PC-3 (cell line): ENCODE measurements around the gene C19orf47. TPM values are rescaled to one million over a fixed set of nuclear protein-coding genes. Genes with fewer than 3 reads are reported as not detected.
A peak's percentile ranks its signal among the peaks of the same experiment; 100 is the strongest.

Source experiments
- ATAC-seq: fragments of 200-7000 bp; cut with Tn5 transposase; 2 replicates; pipeline ENCODE4 v1.9.1; 2020; ENCODE audit warnings: mild to moderate bottlenecking, moderate library complexity
- BruUV-seq: library from RNA; stranded (reverse); fragments of 400-500 nt; replicated peaks from 2 replicates; lab custom pipeline; 2021; lab: Mats Ljungman, UMichigan
- CTCF ChIA-PET: fragments of 300-600 bp; sonication (Branson Sonifier 250); formaldehyde crosslinking; loops from one replicate; lab custom pipeline; 2022; ENCODE audit warnings: antibody characterized with exemption; lab: Charles Lee
- POLR2A ChIA-PET: fragments of 300-600 bp; sonication (Branson Sonifier 250); formaldehyde crosslinking; loops from one replicate; lab custom pipeline; 2022; ENCODE audit warnings: antibody characterized with exemption; ENCODE audit not compliant: unreplicated experiment; lab: Charles Lee
- DNase-seq: peaks from one replicate; pipeline ENCODE4 v3.0.0-alpha.2; 2015
- H2AFZ ChIP-seq: fragments of 300-600 bp; sonication (generic); 2 replicates; pipeline ENCODE4 v1.6.0; 2016; ENCODE audit warnings: antibody characterized with exemption, low read length
- H3F3A ChIP-seq: fragments of 300-600 bp; sonication (generic); one replicate; pipeline ENCODE4 v1.6.0; 2017; ENCODE audit warnings: antibody characterized with exemption, low read length, control low read depth, mild to moderate bottlenecking; ENCODE audit not compliant: unreplicated experiment
- H3K27ac ChIP-seq: fragments of 300-600 bp; sonication (generic); 2 replicates; pipeline ENCODE4 v1.5.1; 2016; ENCODE audit warnings: mild to moderate bottlenecking, low read length
- H3K27me3 ChIP-seq: fragments of 300-600 bp; sonication (generic); 2 replicates; pipeline ENCODE4 v1.6.1; 2016; ENCODE audit warnings: low read length, mixed read lengths
- H3K36me3 ChIP-seq: fragments of 300-600 bp; sonication (generic); 2 replicates; pipeline ENCODE4 v1.6.1; 2016; ENCODE audit warnings: low read depth, mixed run types, low read length, mixed read lengths
- H3K4me1 ChIP-seq: fragments of 300-600 bp; sonication (generic); 2 replicates; pipeline ENCODE4 v1.5.1; 2016; ENCODE audit warnings: low read length; ENCODE audit not compliant: insufficient read depth
- H3K4me2 ChIP-seq: fragments of 300-600 bp; sonication (generic); 2 replicates; pipeline ENCODE4 v1.6.0; 2016; ENCODE audit warnings: low read length
- H3K4me3 ChIP-seq: fragments of 300-600 bp; sonication (generic); 2 replicates; pipeline ENCODE4 v1.5.1; 2016; ENCODE audit warnings: mild to moderate bottlenecking, low read length, mixed read lengths
- H3K79me2 ChIP-seq: fragments of 300-600 bp; sonication (generic); 2 replicates; pipeline ENCODE4 v1.6.1; 2017; ENCODE audit warnings: low read length, mixed read lengths
- H3K9ac ChIP-seq: fragments of 300-600 bp; sonication (generic); 2 replicates; pipeline ENCODE4 v1.6.0; 2016; ENCODE audit warnings: mild to moderate bottlenecking, low read length
- H3K9me2 ChIP-seq: fragments of 300-600 bp; sonication (generic); replicated peaks from 2 replicates; pipeline ENCODE4 v1.6.1; 2016; ENCODE audit warnings: mixed run types, low read length, mixed read lengths
- H3K9me3 ChIP-seq: fragments of 300-600 bp; sonication (generic); 2 replicates; pipeline ENCODE4 v1.6.1; 2016; ENCODE audit warnings: low read length, mixed read lengths
- H4K20me1 ChIP-seq: fragments of 300-600 bp; sonication (generic); 2 replicates; pipeline ENCODE4 v1.6.1; 2016; ENCODE audit warnings: low read length, mixed read lengths
- EZH2 ChIP-seq: fragments of 300-600 bp; sonication (generic); IDR thresholded peaks from one replicate; pipeline ENCODE4 v1.6.1; 2017; ENCODE audit warnings: antibody characterized with exemption, mild to moderate bottlenecking, low read length; ENCODE audit not compliant: unreplicated experiment
- EZH2phosphoT487 ChIP-seq: fragments of 300-600 bp; sonication (generic); IDR thresholded peaks from 2 replicates; pipeline ENCODE4 v1.6.1; 2018; ENCODE audit warnings: mild to moderate bottlenecking, antibody characterized with exemption, low read length, borderline replicate concordance
- intact Hi-C: fragments of 100-400 bp; cut with micrococcal nuclease; formaldehyde crosslinking; loops from 2 replicates; pipeline ENCODE4 v1.9.0; 2023
- total RNA-seq: library from RNA; depleted of rRNA; stranded (reverse); fragments of >200 nt; gene quantifications from 2 replicates; pipeline ENCODE4 v1.2.3, GENCODE V29; 2014
- TF ChIP-seq, protein P1 (sequence below): fragments of 300-600 bp; sonication (generic); conservative IDR thresholded peaks from 2 replicates; pipeline ENCODE4 v1.5.1; 2017; ENCODE audit warnings: antibody characterized with exemption, low read depth, mild to moderate bottlenecking, low read length

Gene C19orf47
- total RNA-seq, 1 experiment from 2014 or later: 13.9 TPM

DNA sequence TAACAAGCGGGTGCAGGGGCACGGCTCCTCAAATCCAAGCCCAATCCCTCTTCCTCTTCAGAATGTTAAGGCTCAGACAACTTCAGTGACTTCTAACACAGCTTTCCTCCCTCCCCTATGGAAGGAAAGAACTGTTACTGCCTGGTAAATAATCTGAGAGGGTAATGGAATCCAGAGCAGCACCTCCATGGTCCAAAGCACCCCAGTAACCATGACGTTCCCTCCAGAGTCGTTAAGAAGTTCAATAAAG, 64.0 kb downstream of the C19orf47 start:
- Histone ChIP-seq H3K9ac (peak overlapping the region; percentile 97), H3K4me3 (peak overlapping the region; percentile 99), H3K79me2 (peaks cover 59% of the 10 kb centered on the region), H3K4me1 (0 out of 2 replicates have a peak, but pooled peaks cover 5% of the 10 kb centered on the region), H3K9me2 (no peaks in the 10 kb centered on the region), H3K9me3 (no peaks in the 10 kb centered on the region), H2AFZ (peak overlapping the region; percentile 63; the same call in 1 of the 2 replicates), H4K20me1 (0 out of 2 replicates have a peak, but pooled peaks cover 5% of the 10 kb centered on the region), H3K36me3 (no peaks in the 10 kb centered on the region), H3K27ac (peak overlapping the region; percentile 56; the same call in 1 of the 2 replicates), H3K4me2 (peak overlapping the region; percentile 91), H3K27me3 (no peaks in the 10 kb centered on the region), H3F3A (no peaks in the 10 kb centered on the region)
- ATAC-seq (no peak), DNase-seq (no peak)
- ChIA-PET POLR2A (no interaction called here), CTCF (no interaction called here)
- BruUV-seq: TSS peak; percentile 53
- TF ChIP-seq EZH2phosphoT487: no peak
- TF ChIP-seq, protein P1, sequence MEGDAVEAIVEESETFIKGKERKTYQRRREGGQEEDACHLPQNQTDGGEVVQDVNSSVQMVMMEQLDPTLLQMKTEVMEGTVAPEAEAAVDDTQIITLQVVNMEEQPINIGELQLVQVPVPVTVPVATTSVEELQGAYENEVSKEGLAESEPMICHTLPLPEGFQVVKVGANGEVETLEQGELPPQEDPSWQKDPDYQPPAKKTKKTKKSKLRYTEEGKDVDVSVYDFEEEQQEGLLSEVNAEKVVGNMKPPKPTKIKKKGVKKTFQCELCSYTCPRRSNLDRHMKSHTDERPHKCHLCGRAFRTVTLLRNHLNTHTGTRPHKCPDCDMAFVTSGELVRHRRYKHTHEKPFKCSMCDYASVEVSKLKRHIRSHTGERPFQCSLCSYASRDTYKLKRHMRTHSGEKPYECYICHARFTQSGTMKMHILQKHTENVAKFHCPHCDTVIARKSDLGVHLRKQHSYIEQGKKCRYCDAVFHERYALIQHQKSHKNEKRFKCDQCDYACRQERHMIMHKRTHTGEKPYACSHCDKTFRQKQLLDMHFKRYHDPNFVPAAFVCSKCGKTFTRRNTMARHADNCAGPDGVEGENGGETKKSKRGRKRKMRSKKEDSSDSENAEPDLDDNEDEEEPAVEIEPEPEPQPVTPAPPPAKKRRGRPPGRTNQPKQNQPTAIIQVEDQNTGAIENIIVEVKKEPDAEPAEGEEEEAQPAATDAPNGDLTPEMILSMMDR: no peak
- no peak for TF ChIP-seq EZH2
- intact Hi-C loops: no loop called here

DNA sequence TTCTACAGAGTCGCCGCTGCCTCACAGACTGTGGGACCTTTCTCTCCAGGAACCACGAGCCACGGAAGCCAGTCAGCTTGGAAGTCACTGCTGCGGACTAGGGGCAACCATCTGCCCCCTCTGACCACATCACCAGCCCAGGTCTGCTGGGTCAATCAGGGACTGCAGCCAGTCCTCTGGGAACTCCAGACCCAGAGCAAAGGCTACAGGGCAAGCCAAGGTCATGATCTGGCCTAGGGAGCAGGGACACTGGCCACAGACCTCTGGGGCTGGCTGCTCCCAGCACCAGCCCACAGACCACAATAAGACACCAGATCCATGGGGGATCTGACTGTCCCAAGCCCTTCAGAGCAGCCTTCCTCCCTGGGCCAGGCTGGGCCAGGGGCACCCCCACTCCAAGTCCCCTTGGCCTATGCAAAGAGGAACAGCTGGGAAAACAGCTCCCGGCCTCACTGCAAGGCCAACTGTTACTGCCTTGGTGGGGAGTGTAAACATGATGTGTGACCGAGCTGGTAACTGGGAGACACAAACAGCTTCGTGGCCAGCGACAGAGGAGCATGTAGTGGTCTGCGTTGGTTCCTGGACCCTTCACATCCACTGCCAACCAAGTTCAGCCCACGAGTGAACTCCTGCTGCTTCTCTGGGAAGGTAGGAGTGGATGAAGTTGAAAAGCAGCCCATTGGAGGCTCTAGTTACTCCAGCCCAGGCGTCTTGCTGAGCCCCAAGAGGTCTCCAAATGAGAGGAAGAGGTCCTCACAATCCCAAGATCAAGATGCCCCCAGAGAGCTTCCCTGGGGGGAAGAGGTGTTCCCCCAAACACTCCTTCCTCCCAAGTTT, 64.6 kb downstream of the C19orf47 start:
- Histone ChIP-seq H3K4me3 (peak overlapping the region; percentile 99), H4K20me1 (0 out of 2 replicates have a peak, but pooled peaks cover 5% of the 10 kb centered on the region)
- CTCF ChIA-PET: no interaction called here

More for the DNA sequence above, 64.6 kb downstream of the C19orf47 start:
- Histone ChIP-seq H3K27ac (no peak overlapping the region), H3K9ac (peak overlapping the region; percentile 97), H3K9me3 (no peaks in the 10 kb centered on the region), H3K36me3 (no peaks in the 10 kb centered on the region), H2AFZ (no peak overlapping the region), H3K9me2 (no peaks in the 10 kb centered on the region), H3K27me3 (no peaks in the 10 kb centered on the region), H3F3A (no peaks in the 10 kb centered on the region), H3K4me2 (peak overlapping the region; percentile 91), H3K79me2 (peaks cover 64% of the 10 kb centered on the region), H3K4me1 (0 out of 2 replicates have a peak, but pooled peaks cover 5% of the 10 kb centered on the region)
- no TSS peak for BruUV-seq
- DNase-seq (no peak), ATAC-seq (no peak)
- no peak for TF ChIP-seq EZH2
- no peak for TF ChIP-seq EZH2phosphoT487
- TF ChIP-seq, protein P1: no peak
- POLR2A ChIA-PET: no interaction called here
- intact Hi-C loops: no loop called here
